GM21723 (cell line): ENCODE data around the gene PHACTR3.

Source experiments
- ATAC-seq: cut with Tn5 transposase; IDR thresholded peaks from one replicate; pipeline ENCODE4 v1.9.1; 2021; ENCODE audit warnings: mild to moderate bottlenecking, moderate library complexity; ENCODE audit not compliant: unreplicated experiment

Gene PHACTR3

GRCh38 chr20:59688999-59689398 is 84.7 kb downstream of the PHACTR3 start:
- ATAC-seq, result no peak

DNA sequence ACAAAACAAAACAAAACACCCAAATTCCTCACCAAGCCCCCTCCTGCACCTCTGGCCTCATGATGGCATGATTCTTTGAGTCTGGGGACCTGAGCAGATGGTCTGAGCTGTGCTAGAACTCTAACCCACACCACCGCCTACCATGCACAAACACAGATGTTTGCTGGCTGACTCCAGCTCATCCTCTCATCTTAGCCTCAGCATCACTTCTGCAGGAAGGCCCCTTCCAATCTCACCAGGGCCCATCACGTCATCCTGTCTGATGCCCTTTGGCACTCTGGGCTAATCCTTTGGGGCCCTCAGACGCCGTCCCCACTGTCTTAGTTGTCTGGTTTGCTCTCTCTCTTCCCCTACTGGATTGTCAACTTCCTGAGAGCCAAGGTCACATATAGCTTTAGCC is 85.8 kb downstream of the PHACTR3 start:
- ATAC-seq, result no peak

DNA sequence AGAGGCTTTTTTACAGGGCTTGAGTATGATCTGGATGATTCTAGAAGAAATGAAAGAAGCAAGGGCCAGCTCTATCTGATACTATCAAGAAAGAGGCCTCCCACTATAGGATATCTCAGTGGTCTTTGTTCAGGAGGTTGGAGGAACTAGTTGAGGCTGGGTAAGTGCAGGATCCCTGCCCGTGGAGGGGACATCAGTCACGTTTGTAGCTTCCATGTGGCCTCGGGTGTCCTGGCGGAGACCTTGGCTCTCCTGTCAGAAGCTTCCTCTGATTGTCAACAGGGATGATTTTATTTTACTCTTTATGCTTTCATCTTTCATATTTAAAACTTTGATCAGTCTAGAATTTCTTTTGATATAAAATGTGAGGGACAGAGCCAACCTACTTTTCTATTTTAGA is 86.6 kb downstream of the PHACTR3 start:
- ATAC-seq, result no peak

- ATAC-seq, result no peak
Observed at GRCh38 chr20:59692139-59692538, 87.8 kb downstream of the PHACTR3 start.

DNA sequence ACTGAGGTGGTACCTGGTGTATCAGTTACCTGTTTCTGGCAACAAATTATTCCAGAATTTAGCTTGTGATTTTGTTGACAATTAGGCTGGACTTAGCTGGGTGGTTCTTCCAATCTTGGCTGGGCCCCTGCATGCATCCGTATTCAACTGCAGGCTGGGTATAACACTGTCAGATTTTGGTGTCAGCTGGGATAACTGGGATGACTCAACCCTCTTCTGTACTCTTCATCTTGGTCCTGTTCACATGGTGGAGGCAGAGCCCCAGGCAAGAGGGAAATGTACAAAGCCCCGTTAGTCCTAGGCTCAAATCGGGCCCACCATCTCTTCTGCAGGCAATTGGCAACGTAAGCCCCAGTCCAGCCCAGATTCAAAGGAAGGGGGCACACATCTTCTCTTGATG is 89.2 kb downstream of the PHACTR3 start:
- ATAC-seq, result no peak

GRCh38 chr20:59696476-59696875 is 92.1 kb downstream of the PHACTR3 start:
- no peak for ATAC-seq

- no peak for ATAC-seq
Observed at GRCh38 chr20:59697068-59697467, 92.7 kb downstream of the PHACTR3 start.

GRCh38 chr20:59698598-59698997 is 94.3 kb downstream of the PHACTR3 start:
- no peak for ATAC-seq

DNA sequence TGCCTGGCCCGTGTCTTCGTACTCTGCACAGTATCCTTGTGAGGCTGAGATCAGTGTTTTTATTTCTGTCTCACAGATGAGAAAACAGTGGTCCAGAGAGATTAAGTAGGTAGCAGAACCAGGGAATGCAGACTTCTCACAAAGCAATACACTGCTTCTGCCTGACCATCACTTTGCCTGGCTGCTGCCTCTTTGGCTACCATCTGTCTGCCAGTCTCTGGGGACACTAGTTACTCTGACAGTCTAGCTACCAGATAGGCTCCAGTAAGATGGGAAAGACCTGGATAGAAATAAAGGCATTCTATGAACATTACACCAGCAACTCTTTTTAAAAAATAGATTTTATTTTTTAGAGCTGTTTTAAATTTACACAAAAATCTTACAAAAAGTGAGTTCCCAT is 96.9 kb downstream of the PHACTR3 start:
- no peak for ATAC-seq

- no peak for ATAC-seq
Observed at GRCh38 chr20:59703046-59703445, 98.7 kb downstream of the PHACTR3 start.

- no peak for ATAC-seq
Observed at GRCh38 chr20:59705651-59706399, 101.5 kb downstream of the PHACTR3 start.

GRCh38 chr20:59706400-59706693 is 102.0 kb downstream of the PHACTR3 start:
- ATAC-seq, result no peak

GRCh38 chr20:59708326-59708725 is 104.0 kb downstream of the PHACTR3 start:
- no peak for ATAC-seq

DNA sequence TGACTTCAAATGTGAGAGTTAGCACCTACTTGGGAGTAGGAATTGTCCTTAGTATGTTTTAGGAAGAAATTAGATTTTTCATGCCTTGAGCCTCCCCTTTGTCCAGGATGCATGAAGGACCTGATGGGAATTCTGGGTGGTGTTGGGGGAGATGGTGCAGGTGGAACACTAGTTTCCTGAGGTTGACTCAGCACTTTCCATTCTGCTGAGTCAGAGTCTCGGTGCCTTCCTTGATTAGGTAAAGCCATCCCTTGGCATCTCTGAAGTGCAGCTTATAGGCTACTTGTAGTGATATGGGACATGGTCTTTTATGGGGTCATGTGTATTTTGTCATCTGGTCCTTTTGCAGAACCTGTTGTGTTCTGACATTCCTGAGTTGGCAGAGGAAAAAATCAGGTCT is 105.3 kb downstream of the PHACTR3 start:
- no peak for ATAC-seq

GRCh38 chr20:59718071-59718470 is 113.7 kb downstream of the PHACTR3 start:
- no peak for ATAC-seq

DNA sequence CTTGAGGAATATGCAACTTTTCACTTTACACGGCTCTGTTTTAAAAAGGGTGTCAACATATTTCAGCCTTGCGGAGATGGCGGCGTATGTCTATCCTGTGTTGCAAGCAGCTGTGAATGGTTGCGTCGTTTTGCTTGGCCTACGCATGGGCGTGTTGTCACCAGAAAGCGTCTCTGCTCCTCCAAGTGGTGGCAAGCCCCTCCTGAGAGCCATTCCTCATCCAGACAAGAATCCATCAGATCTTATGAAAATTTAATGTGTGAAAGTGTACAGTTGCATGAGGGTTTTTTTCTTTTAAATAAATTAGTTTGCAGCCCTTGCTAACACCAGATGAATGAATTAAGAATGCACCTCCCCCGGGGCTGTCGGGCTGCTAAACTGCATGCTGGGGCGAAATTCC is 114.4 kb downstream of the PHACTR3 start:
- no peak for ATAC-seq

GRCh38 chr20:59720013-59720412 is 115.7 kb downstream of the PHACTR3 start:
- no peak for ATAC-seq

- no peak for ATAC-seq
Observed at GRCh38 chr20:59721386-59721785, 117.0 kb downstream of the PHACTR3 start.

DNA sequence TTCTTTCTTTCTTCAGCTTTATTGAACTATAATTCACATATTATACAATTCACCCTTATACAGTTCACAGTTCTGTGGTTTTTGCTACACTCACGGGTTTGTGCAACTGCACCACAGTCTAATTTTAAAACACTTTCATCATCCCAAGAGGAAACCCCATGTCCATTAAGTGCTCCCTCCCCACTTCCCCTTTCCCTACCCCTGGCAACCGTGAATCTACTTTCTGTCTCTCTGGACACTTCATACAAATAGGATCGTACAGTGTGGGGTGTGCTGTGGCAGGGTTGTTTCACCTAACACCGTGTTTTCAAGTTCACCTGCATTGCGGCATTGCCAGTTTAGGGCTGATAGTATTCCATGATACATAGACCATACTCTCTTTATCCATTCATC is 118.8 kb downstream of the PHACTR3 start:
- no peak for ATAC-seq

DNA sequence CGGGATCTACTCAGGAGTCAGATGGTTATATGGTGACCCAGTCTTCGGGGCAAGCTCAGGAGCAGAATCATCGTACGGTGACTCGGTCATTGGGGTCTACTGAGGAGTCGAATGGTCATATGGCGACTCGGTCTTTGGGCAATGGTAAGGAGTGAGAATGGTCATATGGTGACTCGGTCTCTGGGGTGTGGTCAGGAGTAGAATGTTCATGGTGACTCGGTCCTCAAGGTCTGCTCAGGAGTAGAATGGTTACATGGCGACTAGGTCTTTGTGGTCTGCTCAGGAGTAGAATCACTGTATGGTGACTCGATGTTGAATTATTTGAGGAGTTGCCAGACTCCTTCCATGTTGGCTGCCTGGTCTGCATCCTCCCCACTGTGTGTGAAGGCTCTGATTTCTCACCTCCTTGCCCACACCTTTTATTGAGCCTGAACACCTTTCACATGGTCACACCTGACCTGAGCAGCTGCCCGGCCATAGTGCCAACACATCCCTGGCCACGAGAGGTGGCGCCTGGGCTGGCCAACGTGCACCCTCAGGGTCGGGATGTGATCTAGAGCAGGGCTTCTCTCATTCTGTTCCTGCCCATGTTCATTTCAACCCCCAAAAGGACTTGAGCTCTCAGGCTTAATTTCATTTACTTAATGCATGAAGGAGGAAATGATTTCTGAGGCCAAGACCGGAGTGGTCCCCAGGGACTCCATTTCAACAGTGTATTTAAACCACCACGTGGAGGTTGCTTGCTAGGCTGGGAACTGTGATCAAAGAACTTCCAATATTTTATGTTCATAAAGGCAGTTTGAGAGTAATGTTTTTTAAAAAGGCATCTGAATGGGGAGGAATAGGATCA is 119.5 kb downstream of the PHACTR3 start:
- ATAC-seq, result no peak

DNA sequence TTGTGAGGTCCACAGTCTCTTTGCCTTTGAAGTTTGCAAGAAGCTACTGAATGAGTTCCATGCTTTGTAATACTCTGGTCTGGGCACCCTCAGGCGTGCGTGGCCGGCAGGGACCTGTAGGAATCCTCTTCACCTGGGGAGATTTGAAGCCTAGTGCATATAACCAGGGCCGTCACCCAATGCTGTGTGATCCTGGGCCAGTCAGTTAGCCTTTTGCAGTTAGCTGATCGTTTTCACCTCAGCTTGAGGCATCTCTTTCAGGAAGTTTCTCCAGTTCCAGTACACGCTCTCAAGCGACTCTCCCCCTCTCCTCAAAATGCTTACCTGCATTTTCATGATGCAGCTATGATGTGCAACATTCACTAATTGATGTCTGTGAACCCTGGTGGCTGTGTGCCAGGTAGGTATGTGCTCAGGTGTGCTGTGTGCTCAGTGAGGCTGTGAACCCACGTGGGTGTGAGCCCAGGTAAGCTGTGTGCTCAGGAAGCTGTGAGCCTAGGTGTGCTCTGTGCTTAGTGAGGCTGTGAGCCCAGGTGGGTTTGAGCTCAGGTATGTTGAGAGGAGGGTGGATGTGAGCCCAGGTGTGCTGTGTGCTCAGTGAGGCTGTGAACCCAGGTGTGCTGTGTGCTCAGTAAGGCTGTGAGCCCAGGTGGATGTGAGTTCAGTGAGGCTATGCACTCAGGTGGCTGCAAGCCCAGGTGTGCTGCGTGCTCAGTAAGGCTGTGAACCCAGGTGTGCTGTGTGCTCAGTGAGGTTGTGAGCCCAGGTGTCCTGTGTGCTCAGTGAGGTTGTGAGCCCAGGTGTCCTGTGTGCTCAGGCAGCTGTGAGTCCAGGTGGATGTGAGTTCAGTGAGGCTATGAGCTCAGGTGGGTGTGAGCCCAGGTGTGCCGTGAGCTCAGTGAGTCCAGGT is 120.4 kb downstream of the PHACTR3 start:
- no peak for ATAC-seq
